HG02943 (cell line): Measurements from ENCODE around the gene LEAP2.

Source experiments
- ATAC-seq: cut with Tn5 transposase; IDR thresholded peaks from one replicate; pipeline ENCODE4 v1.9.1; 2021; ENCODE audit warnings: mild to moderate bottlenecking, low read depth, moderate library complexity; ENCODE audit not compliant: unreplicated experiment

LEAP2 gene

DNA sequence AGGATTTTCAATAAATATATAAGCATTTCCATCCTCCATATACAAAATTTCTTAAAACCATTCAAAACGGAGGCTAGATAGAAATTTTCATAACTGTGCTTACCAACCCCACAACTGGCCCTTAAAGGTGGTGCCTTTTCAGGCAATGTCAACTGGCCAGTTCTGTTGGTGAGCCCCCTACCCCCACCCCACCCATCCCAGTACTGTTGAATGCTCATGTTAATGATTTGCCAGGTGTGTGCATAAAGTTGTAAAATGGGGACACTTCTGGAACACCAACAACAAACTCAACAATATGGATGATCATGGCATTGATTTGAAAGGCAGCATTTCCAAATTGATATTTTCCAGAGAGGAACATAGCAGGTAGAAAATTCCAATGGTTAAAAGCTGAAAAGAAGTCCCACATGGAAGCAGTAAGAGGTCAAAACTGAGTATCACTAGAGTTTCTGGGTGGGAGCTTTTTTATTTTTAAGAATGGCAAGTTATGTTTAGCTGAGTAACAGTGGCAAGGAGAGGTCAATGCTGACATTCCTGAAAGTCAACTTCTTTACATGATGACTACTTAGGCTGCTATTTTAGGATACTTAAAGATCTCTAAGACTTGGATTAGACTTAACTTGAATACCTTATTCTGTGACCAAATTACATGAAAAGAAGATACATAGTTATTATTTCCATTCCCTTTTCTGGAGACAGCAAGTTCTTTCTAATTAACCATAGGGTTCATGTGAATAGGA is 2.7 kb downstream of the LEAP2 start:
- no peak for ATAC-seq

DNA sequence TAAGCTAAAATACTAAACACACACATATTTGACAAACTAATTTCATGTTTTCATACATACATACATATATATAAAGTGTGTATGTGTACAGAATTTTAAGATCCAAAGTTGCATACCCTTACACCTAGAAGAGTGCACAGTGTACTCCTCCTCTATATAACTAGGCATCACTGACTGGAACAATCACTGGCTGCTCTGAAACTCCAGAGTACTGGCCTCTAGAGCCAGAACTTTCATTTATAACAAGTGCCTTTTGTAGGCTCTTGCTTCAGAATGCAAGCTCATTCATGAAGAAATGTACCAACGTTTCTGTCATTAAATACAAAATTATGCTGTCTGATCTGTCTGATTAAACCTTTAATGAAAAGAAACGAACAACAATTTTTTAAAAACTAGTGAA is 4.0 kb downstream of the LEAP2 start:
- ATAC-seq, result no peak

DNA sequence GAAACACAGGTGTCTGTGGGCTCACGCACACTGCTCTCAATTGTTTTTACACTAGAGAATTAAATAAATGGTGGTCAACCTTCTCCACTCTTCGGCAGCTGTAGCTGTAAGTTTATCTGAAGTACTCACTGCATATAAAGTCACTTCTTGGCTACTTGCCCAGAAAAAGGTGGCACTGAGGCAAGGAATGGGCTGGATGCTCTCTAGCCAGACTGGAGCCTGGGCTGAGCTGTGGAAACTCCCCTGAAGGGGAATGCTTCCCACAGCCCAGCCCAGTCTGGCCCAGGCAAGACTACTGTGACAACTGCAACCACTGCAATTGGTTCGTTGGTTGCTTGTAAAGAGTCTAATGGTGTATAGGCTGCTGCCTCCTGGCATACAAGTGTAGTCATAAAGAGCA is 4.5 kb downstream of the LEAP2 start:
- ATAC-seq, result no peak

DNA sequence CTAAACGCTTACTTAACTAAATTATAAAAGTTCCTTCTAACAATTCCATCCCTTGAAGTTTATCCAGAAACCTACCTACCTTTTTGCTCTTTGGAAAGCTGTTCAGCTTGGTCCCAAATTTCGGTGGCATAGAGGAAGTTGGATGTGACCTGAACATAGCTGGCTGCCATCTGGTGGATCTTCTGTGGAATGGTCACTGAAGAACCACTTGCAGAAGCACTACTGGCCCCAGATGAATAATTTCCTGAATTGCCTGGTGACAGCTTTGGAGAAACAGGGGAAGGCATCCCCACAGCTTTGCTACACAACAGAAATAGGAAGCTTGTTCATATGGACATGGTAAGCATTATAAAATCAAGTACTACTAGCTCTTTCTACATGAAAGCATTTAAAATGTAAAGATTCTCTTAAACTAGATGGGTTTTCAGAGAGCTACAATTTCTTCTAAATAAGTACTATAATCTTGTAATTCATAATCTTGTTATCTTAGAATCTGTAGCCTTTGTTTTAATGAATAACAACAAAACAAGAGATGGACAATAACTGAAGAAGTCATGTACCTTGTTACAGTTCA is 9.9 kb downstream of the LEAP2 start:
- no peak for ATAC-seq

DNA sequence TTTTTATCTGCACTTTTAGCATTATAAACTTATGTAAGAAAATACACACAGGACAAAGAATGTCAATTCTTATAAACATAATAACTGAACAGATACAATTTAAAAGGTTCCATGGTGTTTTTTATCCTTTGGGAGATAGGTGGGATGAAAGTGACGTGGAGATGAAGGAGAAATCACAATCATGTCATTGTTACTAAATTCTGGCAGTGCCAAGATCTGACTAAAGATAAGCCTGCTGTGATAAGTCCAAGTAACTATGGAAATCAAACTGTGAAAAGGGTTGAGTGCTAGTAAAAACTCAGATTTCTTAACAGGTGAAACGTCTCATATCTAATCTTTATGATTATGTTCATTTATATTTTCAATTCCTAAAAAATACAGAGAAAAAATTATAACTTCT is 11.1 kb downstream of the LEAP2 start:
- no peak for ATAC-seq

DNA sequence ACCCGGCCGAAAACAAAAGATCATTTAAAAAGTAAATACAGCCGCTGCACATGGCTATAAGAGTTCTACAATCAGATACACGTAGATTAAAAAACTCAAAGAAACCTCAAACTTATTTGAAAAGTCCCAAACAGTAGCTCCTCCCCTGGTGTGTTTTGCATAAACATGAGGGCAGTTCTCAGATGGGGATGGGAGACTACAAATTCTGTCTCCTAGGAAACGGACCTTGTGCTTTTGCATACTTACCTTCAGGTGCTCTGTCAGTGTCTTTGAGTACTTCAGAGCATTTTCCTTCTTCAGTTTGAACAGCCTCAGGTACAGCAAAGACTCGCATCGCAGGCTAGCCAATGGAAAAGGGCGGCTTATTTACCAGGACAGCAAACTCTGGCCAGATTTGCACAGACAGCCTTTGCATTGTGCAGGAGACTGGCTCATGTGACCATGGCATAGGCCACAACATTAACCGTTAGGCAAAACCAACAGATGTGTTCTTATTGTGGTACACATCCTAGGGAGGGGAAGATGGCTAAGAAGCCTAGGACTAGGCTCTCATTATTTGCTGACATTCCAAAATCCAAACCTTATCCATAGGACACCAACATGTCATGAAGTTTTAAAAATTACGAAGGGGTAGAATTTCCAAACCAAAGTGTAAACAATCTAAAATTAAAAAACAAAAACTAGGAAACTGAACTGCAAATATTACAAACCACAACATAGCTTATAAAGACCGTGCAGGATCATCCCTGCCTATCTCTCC is 12.8 kb downstream of the LEAP2 start:
- no peak for ATAC-seq

DNA sequence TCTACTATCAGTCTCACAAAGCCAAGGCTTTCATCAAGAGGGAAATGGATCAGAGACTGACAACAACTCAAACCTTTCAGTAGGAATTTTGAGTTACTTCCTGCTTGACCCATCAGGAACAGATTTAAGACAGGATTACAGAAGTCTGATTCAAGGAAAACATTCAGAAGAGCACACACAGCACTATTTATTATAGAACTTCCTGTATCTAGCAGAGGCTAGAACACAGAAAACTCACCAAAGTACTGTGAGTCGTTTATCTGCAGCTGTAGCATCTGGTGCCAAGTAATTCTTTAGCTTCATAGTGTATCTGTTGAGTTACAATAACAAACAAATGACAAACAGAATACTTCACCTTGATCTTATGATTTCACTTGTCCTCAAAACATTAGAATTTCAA is 13.8 kb downstream of the LEAP2 start:
- ATAC-seq, result no peak

DNA sequence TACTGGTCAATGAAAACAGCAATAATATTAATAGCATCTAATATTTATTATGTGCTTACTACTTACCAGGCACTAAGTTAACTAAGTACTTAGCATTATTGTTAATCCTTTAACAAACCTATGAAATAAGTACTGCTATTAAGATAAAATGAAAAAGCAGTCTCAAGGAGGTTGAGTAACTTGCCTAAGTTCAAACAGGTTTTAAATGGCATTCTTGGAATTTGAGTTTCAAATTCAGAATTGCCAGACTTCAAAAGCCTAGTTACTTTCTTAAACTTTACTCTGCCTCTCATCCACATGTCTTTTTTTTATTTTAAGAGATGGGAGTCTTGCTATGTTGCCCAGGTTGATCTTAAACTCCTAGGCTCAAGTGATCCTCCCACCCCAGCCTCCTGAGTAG is 16.0 kb downstream of the LEAP2 start:
- ATAC-seq, result no peak

DNA sequence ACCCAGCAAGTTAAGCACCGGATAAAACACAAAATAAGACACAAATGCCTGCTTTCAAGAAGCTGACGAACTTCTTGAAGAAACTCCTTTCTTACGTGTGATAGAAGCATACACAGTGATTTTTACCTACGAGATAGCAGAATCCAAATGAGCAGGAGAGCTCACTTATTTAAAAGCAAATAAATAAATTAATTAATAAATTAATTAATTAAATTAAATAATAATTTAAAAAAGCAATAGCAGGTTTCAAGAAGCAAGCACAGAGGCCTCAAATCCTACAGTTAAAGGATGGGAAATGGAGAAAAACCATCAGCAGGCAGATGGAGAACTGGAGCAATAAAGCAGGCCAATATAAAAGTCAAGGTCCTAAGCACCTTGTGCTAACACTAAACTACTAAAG is 17.3 kb downstream of the LEAP2 start:
- no peak for ATAC-seq

DNA sequence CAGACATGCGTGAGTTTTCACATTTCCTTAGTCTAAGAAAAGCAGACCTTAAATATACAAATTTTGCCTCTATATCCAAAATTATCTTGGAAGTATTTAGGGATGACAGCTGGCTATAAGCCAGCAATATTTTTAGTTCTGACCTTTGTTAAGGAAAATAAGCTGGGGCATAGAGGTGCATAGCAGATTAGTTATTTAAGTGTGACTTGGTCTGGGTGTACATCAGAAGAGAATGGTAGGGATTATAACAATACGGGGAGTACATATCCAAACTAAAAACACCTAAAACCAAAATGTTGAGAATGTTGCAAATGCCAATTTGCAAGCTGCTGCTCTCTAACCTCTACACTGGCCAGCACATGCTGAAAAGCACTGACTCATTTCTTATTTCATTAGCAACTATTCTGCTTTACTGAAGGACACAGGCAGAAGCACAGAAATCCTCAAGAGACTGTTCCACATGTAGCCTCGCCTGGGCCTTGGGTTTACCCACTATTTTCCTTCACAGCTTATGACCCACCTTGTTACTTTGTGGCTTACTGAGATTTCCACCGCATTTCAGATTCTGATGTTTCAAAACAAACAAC is 22.3 kb downstream of the LEAP2 start:
- ATAC-seq, result no peak

DNA sequence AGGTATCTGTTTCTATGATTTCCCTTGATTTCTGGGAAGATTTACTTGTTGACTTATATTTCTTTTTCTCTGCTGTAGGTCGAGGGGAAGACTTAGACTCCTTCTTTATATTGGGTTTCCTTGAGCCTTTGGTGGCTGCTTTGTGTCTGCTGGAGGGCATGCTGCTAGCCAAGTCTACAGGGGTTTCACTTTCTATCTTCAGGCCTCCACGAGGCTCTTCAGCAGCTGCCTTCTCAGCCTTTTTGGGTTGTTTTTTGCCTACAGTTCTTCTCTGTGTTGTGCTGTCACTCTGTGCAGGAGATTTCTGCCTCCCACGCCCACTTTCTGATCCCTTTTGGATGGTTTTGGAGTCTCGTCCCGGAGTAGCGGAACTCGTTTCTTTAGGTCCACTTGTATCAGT is 23.2 kb downstream of the LEAP2 start:
- no peak for ATAC-seq

DNA sequence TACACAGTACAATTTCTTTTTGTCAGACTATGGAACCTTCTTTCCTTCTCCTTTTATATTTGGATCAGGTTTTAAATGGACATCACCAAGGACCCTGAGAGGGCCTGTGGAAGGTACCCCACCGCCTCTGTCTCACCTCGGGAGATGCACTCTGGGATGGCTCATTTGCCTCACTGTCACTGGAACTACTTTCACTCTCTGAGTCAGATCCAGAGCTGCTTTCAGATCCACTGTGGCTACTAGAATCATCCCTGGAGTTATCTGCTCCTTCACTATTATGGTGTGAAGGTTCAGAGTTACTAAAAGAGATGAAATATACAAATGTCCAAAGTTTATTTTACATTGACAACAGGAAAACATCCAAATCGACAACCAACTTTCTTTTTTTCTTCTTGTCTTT is 24.6 kb downstream of the LEAP2 start:
- ATAC-seq, result no peak

DNA sequence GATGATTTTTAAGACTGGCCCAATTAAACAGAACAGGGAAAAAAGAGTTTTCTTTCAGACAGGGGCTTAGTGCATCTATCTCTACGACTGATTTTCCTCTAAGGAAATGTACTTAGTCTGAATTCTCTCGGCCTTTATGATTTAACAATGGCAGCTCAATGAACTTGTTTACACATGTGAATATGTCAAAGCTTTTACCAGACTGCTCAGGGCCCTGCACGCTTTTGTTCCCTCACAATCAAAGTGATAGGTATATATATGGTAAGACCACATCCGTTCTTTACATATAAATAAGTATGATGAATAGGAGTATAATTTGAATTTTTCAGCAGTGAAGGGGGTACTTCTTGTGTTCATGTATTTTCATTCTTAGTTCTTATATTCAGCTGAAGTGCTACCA is 27.6 kb downstream of the LEAP2 start:
- no peak for ATAC-seq

DNA sequence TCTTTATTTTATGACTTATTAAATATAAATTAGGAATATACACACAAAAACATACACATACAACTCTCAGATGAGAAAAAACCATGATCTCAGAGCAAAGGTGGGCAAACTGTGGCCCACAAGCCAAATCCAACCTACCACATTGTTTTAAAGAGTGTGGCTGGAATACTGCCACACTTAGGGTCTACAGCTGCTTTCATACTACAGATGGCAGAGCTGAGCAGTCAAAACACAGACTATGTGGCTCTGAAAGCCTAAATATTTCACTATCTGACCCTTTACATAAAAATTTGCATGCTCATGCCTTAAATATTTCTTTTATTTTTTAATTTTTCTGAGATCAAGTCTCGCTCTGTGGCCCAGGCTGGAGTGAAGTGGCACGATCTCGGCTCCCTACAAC is 28.3 kb downstream of the LEAP2 start:
- ATAC-seq, result no peak

DNA sequence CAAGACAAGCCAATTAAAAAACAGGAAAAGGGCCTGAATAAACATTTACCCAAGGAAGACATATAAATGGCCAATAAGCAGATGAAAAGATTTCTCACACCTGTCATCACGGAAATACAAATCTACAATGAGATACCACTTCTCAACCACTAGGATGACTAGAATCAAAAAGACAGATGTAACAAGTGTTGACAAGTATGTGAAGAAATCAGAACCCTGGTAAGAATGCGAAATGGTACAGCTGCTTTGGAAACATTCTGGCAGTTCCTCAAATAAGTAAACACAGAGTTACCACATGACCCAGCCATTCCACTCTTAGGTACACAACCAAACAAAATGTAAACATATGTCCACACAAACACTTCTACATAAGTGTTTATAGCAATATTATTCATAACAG is 32.5 kb downstream of the LEAP2 start:
- no peak for ATAC-seq

DNA sequence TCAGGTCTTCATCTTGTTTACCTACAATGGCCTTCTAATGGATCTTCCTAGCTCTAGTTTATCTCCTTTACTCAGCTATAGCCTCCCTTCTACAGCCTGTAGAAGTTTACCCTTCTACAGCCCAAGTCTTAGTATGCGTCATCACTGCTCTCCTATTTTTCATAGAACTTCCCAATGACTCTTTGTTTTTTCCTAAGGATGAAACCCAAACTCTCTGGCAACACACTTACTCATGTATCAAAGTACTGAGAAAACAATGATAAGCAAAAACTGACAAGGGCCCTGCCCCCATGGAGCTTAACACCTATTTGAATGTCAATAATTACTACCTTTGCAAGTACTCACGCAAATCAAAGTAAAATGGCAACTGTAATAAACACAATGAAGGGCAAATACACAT is 33.7 kb downstream of the LEAP2 start:
- no peak for ATAC-seq

DNA sequence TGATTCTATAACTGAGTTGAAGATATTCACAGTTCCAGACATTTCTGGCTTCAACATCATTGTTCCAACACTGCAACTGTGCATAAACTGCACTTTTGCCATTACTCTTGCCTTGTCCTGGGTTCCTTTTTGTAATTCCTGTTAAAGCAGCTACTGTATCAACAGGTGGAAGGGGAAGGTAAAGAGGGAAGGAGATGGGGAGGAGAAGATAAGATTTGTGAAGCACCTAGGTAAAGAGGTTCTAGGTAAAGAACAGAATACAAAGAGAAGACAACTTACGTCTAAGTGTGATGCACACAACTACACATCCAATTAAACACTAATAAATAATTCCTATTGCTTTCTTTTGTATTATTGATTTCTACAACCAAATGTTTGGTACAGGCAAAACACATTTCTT is 36.2 kb downstream of the LEAP2 start:
- ATAC-seq, result no peak

DNA sequence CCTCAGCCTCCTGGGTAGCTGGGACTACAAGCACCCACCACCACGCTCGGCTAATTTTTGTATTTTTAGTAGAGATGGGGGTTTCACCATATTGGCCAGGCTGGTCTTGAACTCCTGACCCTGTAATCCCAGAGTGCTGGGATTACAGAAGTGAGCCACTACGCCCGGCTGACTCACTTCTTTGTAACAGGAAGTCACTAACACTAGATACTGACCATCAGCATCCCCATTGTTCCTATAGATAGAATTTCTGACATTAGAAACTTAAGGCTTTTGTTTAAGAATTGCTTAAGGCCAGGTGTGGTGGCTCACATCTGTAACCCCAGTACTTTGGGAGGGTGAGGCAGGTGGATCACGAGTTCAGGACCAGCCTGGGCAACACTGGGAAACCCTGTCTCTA is 42.2 kb downstream of the LEAP2 start:
- ATAC-seq, result no peak

DNA sequence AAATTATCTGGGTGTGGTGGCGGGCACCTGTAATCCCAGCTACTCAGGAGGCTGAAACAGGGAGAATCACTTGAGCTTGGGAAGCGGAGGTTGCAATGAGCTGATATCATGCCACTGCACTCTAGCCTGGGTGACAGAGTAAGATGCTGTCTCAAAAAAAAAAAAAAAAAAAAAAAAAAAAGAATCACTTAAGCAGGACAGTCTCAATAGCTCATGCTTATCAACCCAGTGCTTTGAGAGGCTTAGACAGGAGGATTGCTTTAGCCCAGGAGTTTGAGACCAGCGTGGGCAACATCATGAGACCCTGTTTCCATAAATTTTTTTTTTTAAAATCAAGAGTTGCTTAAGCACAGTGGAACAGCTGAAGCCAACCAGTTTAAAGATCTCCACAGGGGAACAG is 42.6 kb downstream of the LEAP2 start:
- ATAC-seq, result no peak
